ACC112 (cell line): ENCODE results near the gene TPCN1.

Experiments
- H2AFZ ChIP-seq: fragments of 200-600 bp; sonication (generic); one replicate; pipeline ENCODE4 v1.6.0; 2017; ENCODE audit warnings: antibody characterized with exemption, low read length; ENCODE audit not compliant: unreplicated experiment
- H3K27ac ChIP-seq: fragments of 200-600 bp; sonication (generic); 2 replicates; pipeline ENCODE4 v1.5.1; 2014; ENCODE audit warnings: low read depth, mild to moderate bottlenecking, antibody characterized with exemption, low read length, moderate library complexity
- H3K27me3 ChIP-seq: fragments of 200-600 bp; sonication (generic); 2 replicates; pipeline ENCODE4 v1.6.1; 2014; ENCODE audit warnings: mild to moderate bottlenecking, antibody characterized with exemption, low read length, moderate library complexity, mixed read lengths; ENCODE audit not compliant: insufficient read depth
- H3K36me3 ChIP-seq: fragments of 200-600 bp; sonication (generic); 2 replicates; pipeline ENCODE4 v1.6.1; 2016; ENCODE audit warnings: mild to moderate bottlenecking, antibody characterized with exemption, low read length, moderate library complexity, mixed read lengths; ENCODE audit not compliant: insufficient read depth
- H3K4me1 ChIP-seq: fragments of 200-600 bp; sonication (generic); one replicate; pipeline ENCODE4 v1.6.1; 2016; ENCODE audit warnings: low read length, mixed read lengths; ENCODE audit not compliant: insufficient read depth, unreplicated experiment, control insufficient read depth
- H3K4me3 ChIP-seq: fragments of 200-600 bp; sonication (generic); 2 replicates; pipeline ENCODE4 v1.5.1; 2014; ENCODE audit warnings: mild to moderate bottlenecking, low read depth, low read length
- H3K79me2 ChIP-seq: fragments of 200-600 bp; sonication (generic); one replicate; pipeline ENCODE4 v1.6.0; 2016; ENCODE audit warnings: low read length; ENCODE audit not compliant: control insufficient read depth, unreplicated experiment, insufficient read depth

Gene TPCN1

DNA sequence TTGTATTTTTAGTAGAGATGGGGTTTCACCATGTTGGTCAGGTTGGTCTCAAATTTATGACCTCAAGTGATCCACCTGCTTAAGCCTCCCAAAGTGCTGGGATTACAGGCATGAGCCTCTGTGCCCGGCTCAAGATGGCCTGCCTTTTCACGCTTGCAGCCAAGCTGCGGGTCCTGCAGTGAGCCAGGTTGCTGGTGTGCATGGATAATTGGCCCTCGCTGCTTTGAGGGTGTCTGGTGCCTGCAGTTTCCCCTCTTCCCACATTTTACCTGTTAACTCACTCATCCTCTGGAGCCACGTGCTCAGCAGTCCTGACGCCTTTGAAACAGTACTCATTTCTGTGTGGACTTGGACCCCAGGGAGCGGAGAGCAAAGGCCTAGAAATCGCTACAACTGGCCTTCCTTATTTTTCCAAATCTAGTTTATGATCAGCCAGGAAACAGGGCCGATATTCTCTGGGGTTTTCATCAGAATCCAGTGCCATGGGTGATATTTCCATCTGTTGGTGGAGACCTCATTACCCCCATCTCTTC lies 42.2 kb downstream of the TPCN1 start:
- H2AFZ ChIP-seq, result no peak overlapping the region
- no peak overlapping the region for H3K4me3 ChIP-seq
- H3K27ac ChIP-seq, result no peak overlapping the region
- no peaks in the 10 kb centered on the region for H3K79me2 ChIP-seq
- H3K36me3 ChIP-seq, result no peaks in the 10 kb centered on the region; the same call in 1 of the 2 replicates
- no peaks in the 10 kb centered on the region for H3K27me3 ChIP-seq
- peaks cover 19% of the 10 kb centered on the region for H3K4me1 ChIP-seq

DNA sequence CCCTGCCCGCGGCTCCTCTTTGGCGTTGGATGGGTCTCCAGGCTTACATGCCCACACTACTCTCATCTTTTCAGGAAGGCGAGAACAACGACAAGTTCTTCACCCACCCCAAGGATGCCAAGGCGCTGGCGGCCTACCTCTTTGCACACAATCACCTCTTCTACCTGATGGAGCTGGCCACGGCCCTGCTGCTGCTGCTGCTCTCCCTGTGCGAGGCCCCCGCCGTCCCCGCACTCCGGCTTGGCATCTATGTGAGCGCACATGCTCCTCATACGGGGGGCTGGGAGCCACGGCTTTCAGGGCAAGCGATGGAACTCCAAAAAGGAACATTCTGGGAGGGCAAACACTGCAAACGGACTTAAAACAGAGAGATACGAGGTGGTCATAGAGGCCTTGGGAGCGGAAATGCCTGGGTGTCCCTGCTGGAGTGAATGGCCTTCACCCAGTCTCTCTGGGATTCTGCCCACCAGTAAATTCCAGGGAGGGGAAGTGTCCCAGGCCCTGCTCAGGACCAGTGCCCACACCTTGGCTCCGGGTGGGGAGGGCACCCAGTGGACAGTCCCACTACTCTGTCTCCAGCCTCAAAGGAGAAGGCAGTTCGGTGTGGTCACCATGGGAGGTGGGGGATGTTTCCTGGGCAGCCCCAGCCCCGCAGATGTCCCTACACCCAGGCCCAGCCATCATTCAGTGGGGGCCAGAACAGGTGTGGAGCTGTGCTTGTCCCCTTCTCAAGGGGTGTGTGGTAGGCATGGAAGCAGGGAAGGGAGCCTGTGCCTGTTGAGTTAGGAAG lies 45.0 kb downstream of the TPCN1 start:
- H3K27me3 ChIP-seq, result no peaks in the 10 kb centered on the region
- H3K27ac ChIP-seq, result no peak overlapping the region
- H3K36me3 ChIP-seq, result no peaks in the 10 kb centered on the region; the same call in 1 of the 2 replicates
- H3K4me3 ChIP-seq, result no peak overlapping the region
- no peaks in the 10 kb centered on the region for H3K79me2 ChIP-seq
- H3K4me1 ChIP-seq, result peaks cover 15% of the 10 kb centered on the region
- H2AFZ ChIP-seq, result no peak overlapping the region

- Histone ChIP-seq H3K4me3 (no peak overlapping the region), H3K27me3 (no peaks in the 10 kb centered on the region), H3K79me2 (no peaks in the 10 kb centered on the region), H2AFZ (no peak overlapping the region), H3K36me3 (no peaks in the 10 kb centered on the region; the same call in 1 of the 2 replicates), H3K4me1 (peaks cover 19% of the 10 kb centered on the region), H3K27ac (no peak overlapping the region)
Observed at GRCh38 chr12:113267621-113268020, 46.4 kb downstream of the TPCN1 start.

GRCh38 chr12:113268136-113268535 lies 46.9 kb downstream of the TPCN1 start:
- Histone ChIP-seq H2AFZ (no peak overlapping the region), H3K79me2 (no peaks in the 10 kb centered on the region), H3K27me3 (no peaks in the 10 kb centered on the region), H3K4me1 (peaks cover 19% of the 10 kb centered on the region), H3K36me3 (no peaks in the 10 kb centered on the region; the same call in 1 of the 2 replicates), H3K27ac (no peak overlapping the region), H3K4me3 (no peak overlapping the region)

DNA sequence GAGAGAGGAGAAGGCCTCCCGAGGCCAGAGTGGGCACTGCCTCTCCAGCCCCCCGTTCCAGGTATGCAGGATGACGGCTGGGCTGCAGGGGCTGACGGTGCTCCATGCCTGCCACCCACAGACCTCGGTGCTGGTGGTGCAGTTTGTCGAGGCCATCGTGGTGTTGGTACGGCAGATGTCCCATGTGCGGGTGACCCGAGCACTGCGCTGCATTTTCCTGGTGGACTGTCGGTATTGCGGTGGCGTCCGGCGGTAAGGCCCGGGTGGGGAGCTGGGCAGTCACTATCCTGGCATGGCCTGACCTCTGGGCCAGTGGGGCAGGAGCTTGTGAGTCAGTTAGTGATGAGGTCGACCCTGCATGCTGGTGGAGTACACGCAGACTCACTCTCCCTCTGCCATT lies 47.4 kb downstream of the TPCN1 start:
- no peak overlapping the region for H3K27ac ChIP-seq
- H3K27me3 ChIP-seq, result no peaks in the 10 kb centered on the region
- no peaks in the 10 kb centered on the region; the same call in 1 of the 2 replicates for H3K36me3 ChIP-seq
- H3K4me1 ChIP-seq, result peaks cover 19% of the 10 kb centered on the region
- H2AFZ ChIP-seq, result no peak overlapping the region
- H3K79me2 ChIP-seq, result no peaks in the 10 kb centered on the region
- H3K4me3 ChIP-seq, result no peak overlapping the region

GRCh38 chr12:113269257-113269943 lies 48.1 kb downstream of the TPCN1 start:
- Histone ChIP-seq H3K27me3 (no peaks in the 10 kb centered on the region), H3K27ac (no peak overlapping the region), H3K4me3 (no peak overlapping the region), H2AFZ (no peak overlapping the region), H3K79me2 (no peaks in the 10 kb centered on the region), H3K36me3 (no peaks in the 10 kb centered on the region; the same call in 1 of the 2 replicates), H3K4me1 (peaks cover 19% of the 10 kb centered on the region)

- no peaks in the 10 kb centered on the region; the same call in 1 of the 2 replicates for H3K36me3 ChIP-seq
- H3K27ac ChIP-seq, result no peak overlapping the region
- H3K27me3 ChIP-seq, result no peaks in the 10 kb centered on the region
- peaks cover 19% of the 10 kb centered on the region for H3K4me1 ChIP-seq
- no peak overlapping the region for H2AFZ ChIP-seq
- no peak overlapping the region for H3K4me3 ChIP-seq
- no peaks in the 10 kb centered on the region for H3K79me2 ChIP-seq
Observed at GRCh38 chr12:113270709-113271009, 49.4 kb downstream of the TPCN1 start.

GRCh38 chr12:113271466-113271852 lies 50.2 kb downstream of the TPCN1 start:
- Histone ChIP-seq H3K4me1 (peaks cover 19% of the 10 kb centered on the region), H3K4me3 (peak overlapping the region; percentile 18; the same call in 1 of the 2 replicates), H3K36me3 (no peaks in the 10 kb centered on the region; the same call in 1 of the 2 replicates), H3K79me2 (no peaks in the 10 kb centered on the region), H2AFZ (peak overlapping the region; percentile 89), H3K27me3 (no peaks in the 10 kb centered on the region), H3K27ac (peak overlapping the region; percentile 80)

DNA sequence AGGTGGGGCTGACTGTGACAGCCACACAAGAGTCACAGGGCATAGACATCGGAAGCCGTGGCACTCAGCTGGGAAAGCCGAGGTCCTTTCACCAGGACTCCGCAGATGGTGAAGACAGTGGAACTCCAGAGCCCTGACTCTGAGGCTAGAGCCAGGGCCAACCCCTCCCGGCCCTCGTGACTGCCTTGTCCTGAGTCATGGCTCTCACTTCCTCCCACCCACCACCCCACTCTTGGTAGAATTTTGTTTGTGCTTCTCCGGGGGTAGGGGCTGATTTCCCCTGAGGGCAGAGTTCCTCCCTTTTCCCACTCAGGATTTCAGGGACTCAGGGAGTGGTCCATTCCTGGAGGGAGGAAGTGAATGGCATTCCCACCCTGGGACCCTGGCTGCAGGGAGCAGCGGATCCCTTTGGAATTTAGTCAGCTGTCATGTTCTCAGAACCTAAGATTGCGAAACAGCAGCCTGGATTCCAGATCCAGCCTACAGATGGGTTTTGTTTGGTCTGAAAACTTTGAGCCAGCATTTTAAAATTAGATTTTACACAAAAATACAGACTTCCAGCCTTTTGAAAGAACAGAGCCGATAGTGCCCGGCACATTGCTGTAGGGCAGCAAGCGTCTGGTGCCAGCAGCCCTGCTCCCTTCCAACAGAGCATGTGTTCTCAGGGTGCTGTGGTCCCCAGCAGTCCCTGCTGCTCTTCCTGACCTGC lies 50.7 kb downstream of the TPCN1 start:
- H3K27ac ChIP-seq, result peak overlapping the region; percentile 80
- no peaks in the 10 kb centered on the region; the same call in 1 of the 2 replicates for H3K36me3 ChIP-seq
- H3K79me2 ChIP-seq, result no peaks in the 10 kb centered on the region
- H3K4me3 ChIP-seq, result peak overlapping the region; percentile 40
- H2AFZ ChIP-seq, result peak overlapping the region; percentile 89
- peaks cover 19% of the 10 kb centered on the region for H3K4me1 ChIP-seq
- H3K27me3 ChIP-seq, result no peaks in the 10 kb centered on the region

- no peak overlapping the region for H3K27ac ChIP-seq
Observed at GRCh38 chr12:113273053-113273725, 51.9 kb downstream of the TPCN1 start.

More at GRCh38 chr12:113273053-113273725, 51.9 kb downstream of the TPCN1 start:
- H3K4me3 ChIP-seq, result no peak overlapping the region
- peaks cover 19% of the 10 kb centered on the region for H3K4me1 ChIP-seq
- H2AFZ ChIP-seq, result no peak overlapping the region
- no peaks in the 10 kb centered on the region; the same call in 1 of the 2 replicates for H3K36me3 ChIP-seq
- H3K79me2 ChIP-seq, result no peaks in the 10 kb centered on the region
- no peaks in the 10 kb centered on the region for H3K27me3 ChIP-seq
